Measurements from ENCODE around the gene GMDS.

GMDS gene

DNA sequence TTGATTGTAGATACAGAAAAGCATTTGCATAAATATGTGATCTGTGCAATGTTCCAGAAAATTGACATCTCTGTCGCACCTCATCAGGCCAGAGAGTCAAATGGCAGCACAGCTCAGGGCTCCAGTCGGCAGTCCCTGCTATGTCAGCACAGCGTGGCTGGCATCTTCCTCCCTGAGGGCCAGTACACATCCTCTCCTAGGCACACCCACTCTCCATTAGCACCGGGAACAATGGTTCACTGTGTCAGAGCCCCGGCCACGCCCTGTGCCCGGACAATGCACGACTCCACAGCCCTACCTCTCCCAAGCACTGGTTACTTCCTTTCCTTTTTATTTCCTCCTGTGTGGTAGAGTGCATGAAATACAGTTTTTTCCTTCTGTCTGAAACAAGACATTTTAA is 520.8 kb downstream of the GMDS start:
- Histone ChIP-seq H3K4me1 (ENCODE audit: insufficient read depth, low read length) (peaks cover 33% of the 10 kb centered on the region), H3K36me3 (ENCODE audit: insufficient read depth, low read length) (no peaks in the 10 kb centered on the region), H3K9ac (ENCODE audit: low read depth, low read length) (no peak overlapping the region), H3K9me3 (ENCODE audit: control insufficient read depth, insufficient read depth, low read length) (no peaks in the 10 kb centered on the region)

DNA sequence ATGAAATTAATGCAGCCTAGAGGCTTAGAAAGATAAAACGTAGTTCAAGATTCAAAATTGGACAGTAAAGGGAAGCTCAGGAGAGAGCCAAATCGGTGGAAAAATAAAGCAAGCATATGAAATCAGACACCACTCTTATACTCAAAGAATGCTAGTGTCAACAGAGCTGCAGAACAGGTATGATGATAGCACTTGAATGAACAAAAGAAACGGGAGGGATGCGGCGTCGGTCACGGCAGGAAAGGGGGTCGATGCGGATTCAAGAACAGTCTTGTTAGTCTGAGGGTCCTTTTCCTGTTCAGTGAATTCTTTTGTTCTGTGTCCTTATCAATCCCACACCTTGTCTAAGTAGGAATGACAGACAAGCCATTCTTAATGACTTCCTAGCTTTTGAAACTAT is 521.3 kb downstream of the GMDS start:
- Histone ChIP-seq H3K9ac (ENCODE audit: low read depth, low read length) (no peak overlapping the region), H3K4me1 (ENCODE audit: insufficient read depth, low read length) (peaks cover 28% of the 10 kb centered on the region), H3K9me3 (ENCODE audit: control insufficient read depth, insufficient read depth, low read length) (no peaks in the 10 kb centered on the region), H3K36me3 (ENCODE audit: insufficient read depth, low read length) (no peaks in the 10 kb centered on the region)

DNA sequence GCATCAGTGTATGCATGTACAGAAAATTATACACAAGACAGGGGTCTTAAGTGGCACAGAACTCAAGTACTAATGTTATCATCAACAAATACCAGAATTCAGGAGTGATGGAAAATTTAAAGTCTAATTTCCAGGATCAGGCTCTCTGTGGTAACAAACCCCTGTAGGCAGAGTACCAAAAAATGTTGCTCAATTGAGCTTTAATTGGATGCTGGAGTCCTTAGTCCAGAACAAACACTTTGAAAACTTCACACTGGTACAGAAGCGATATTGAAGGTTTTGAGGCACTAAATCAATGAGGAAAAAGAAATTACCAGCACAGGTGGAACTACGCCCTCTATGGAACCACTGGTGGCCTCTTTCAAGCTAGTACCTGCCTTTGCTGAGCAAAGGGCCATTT is 522.6 kb downstream of the GMDS start:
- H3K36me3 ChIP-seq (ENCODE audit: insufficient read depth, low read length), result no peaks in the 10 kb centered on the region
- H3K9ac ChIP-seq (ENCODE audit: low read depth, low read length), result no peak overlapping the region
- peaks cover 25% of the 10 kb centered on the region; the same call in 1 of the 2 replicates for H3K4me1 ChIP-seq (ENCODE audit: insufficient read depth, low read length)
- H3K9me3 ChIP-seq (ENCODE audit: control insufficient read depth, insufficient read depth, low read length), result no peaks in the 10 kb centered on the region

DNA sequence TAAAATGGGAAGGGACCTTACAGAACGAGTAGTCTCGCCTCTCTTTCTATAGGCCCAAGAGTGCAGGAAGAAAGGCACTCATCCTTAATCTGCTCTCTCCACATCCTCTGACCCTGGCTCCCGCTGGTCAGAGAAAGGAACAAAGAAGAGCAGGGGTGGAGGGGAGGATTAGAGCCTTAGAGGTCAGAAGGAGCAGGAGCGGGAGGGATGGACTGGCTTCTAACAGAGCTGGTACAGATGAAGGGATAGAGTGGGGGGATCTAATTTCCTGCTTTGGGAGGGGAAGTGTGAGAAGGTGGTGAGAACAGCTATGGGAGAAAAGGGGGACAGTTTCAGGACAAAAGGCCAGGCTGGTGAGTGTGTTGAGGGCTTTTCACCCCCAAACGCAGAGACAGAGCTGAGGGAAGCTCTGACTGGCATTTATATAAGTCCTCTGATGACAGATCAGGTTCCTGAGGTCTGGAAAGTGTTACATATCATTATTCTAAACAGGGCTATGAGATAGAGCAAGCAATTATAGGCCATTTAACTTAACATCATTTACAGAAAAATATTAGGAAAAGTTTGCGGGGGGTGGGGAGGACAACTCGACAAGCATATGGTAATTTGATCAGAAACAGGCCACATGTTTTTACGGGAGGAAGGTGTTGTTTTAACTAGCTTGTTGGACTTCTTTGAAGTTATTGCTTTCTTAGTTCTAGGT is 524.6 kb downstream of the GMDS start:
- H3K36me3 ChIP-seq (ENCODE audit: insufficient read depth, low read length), result no peaks in the 10 kb centered on the region
- H3K9me3 ChIP-seq (ENCODE audit: control insufficient read depth, insufficient read depth, low read length), result no peaks in the 10 kb centered on the region
- H3K9ac ChIP-seq (ENCODE audit: low read depth, low read length), result no peak overlapping the region
- H3K4me1 ChIP-seq (ENCODE audit: insufficient read depth, low read length), result peaks cover 22% of the 10 kb centered on the region; the same call in 1 of the 2 replicates

DNA sequence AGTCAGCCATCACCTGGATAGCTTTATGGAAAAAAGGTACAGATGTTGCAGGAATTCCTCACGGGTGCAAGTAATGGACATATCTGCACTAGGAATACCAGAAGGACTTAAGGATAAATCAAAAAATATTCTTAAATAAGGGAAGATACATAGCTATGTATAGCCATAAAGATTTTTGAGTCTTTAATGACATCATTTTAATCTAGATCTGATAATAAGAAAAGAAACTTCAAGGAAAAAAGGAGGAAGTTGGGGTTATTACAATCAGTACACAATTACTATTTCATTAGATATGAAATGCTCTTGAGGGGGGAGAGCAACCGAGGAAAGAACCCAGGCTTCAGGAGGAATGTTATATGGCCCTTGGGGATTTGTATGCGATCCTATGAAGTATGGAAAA is 525.5 kb downstream of the GMDS start:
- no peaks in the 10 kb centered on the region for H3K36me3 ChIP-seq (ENCODE audit: insufficient read depth, low read length)
- H3K4me1 ChIP-seq (ENCODE audit: insufficient read depth, low read length), result peaks cover 19% of the 10 kb centered on the region; the same call in 1 of the 2 replicates
- no peak overlapping the region for H3K9ac ChIP-seq (ENCODE audit: low read depth, low read length)
- H3K9me3 ChIP-seq (ENCODE audit: control insufficient read depth, insufficient read depth, low read length), result no peaks in the 10 kb centered on the region

DNA sequence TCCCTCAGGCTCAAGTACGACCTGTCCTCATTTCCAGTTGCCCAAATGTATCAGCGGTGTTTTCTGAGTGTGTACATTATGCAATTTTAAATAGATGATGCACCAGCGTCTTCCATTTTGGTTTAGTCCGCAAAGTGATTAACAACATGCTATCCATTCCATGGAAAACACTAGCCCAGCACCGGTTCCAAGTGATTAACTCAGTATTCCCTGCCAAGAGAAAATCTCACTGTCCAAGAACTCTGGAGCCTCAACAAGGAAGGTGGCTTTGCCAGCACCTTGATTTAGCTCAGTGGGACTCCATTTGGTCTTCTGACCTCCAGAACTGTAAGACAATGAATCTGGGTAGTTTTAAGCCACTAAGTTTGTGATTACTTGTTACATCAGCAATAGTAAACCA is 528.5 kb downstream of the GMDS start:
- Histone ChIP-seq H3K9ac (ENCODE audit: low read depth, low read length) (no peak overlapping the region), H3K9me3 (ENCODE audit: control insufficient read depth, insufficient read depth, low read length) (no peaks in the 10 kb centered on the region), H3K36me3 (ENCODE audit: insufficient read depth, low read length) (no peaks in the 10 kb centered on the region), H3K4me1 (ENCODE audit: insufficient read depth, low read length) (0 out of 2 replicates have a peak, but pooled peaks cover 9% of the 10 kb centered on the region)

DNA sequence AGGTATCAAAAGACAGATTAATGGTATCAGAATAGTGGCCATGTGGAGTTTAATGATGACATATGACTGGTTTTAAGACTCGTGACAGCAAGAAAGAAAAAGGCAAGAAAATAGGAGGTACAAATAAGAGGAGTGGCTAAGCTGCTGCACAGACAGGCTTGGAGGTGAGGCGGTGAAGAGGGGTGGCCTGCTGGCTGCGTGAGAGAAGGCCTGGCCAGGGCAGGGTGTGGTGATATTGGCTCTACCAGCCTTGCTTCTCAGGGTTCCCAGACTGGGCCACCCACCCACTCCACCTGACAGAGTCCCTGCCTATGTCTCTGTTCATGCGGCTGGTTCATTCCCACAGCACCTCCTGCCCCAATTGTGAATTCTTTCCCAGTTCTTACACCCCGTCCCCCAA is 529.0 kb downstream of the GMDS start:
- H3K36me3 ChIP-seq (ENCODE audit: insufficient read depth, low read length), result no peaks in the 10 kb centered on the region
- no peaks in the 10 kb centered on the region for H3K9me3 ChIP-seq (ENCODE audit: control insufficient read depth, insufficient read depth, low read length)
- H3K4me1 ChIP-seq (ENCODE audit: insufficient read depth, low read length), result 0 out of 2 replicates have a peak, but pooled peaks cover 9% of the 10 kb centered on the region
- no peak overlapping the region for H3K9ac ChIP-seq (ENCODE audit: low read depth, low read length)

DNA sequence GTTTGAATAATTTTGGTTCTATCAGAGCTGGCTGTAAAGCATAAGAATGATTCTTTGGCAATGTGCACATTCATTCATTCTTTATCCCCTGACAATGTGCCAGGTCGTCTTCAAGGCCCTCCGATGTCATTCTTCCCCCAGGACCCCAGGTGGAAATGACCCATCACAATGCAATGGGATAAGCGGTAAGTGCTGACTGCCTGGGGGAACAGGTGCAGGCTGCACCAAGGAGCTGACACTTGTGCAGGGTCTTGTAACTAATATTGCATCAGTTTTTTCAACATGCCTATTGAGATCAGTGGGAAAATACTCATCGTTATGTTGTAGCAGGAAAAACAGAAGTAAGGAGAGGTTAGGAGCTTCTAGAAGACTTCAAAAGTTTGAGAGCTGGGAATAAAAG is 530.1 kb downstream of the GMDS start:
- Histone ChIP-seq H3K9ac (ENCODE audit: low read depth, low read length) (no peak overlapping the region), H3K36me3 (ENCODE audit: insufficient read depth, low read length) (no peaks in the 10 kb centered on the region), H3K9me3 (ENCODE audit: control insufficient read depth, insufficient read depth, low read length) (no peaks in the 10 kb centered on the region), H3K4me1 (ENCODE audit: insufficient read depth, low read length) (0 out of 2 replicates have a peak, but pooled peaks cover 3% of the 10 kb centered on the region)

DNA sequence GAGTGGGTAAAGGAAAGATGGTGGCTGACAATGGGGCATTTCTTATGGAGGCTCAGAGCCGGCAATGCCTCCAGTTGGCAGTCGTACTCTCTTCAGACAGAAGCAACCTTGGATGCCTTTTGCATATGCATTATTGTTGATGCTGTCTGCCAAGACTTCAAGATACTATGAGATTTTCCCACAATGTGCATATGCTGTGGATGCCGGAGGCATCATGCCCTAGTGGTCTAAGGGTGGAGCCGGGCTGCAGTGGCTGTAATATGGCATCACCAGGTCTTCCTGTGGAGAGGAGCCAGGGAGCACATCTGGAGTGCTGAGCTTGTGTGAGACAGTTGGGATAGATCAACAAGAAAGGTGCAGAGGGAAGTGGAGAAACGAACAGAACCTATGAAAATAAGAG is 530.8 kb downstream of the GMDS start:
- Histone ChIP-seq H3K4me1 (ENCODE audit: insufficient read depth, low read length) (no peaks in the 10 kb centered on the region), H3K9me3 (ENCODE audit: control insufficient read depth, insufficient read depth, low read length) (no peaks in the 10 kb centered on the region), H3K9ac (ENCODE audit: low read depth, low read length) (no peak overlapping the region), H3K36me3 (ENCODE audit: insufficient read depth, low read length) (no peaks in the 10 kb centered on the region)

DNA sequence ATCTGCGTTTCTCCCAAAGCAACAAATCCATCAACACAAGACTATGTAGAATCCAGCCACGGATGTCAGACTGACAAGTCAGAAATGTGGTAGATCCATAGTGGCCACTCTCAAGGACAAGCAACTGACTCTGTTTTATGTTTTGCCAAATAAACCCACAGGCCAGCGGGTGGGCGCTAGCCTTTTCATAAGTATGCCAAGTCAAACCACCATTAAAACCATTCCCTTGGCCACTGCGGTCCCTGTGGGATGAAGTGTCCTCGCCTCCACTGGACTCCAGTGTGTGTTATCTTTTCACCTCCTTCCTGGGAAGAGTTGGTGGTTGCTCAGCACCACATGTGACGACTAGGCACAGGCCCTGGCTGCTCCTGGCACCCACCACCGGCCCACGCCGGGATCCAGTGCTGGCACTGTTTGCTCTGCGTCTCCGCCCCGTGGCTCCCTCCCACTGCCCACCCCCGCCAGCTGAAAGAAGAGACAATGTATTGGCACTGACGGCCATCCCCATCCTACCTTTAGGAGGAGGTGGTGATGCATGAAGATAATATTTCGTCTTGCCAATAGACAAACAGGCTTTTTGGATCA is 532.3 kb downstream of the GMDS start:
- Histone ChIP-seq H3K9ac (ENCODE audit: low read depth, low read length) (no peak overlapping the region), H3K36me3 (ENCODE audit: insufficient read depth, low read length) (no peaks in the 10 kb centered on the region), H3K4me1 (ENCODE audit: insufficient read depth, low read length) (no peaks in the 10 kb centered on the region), H3K9me3 (ENCODE audit: control insufficient read depth, insufficient read depth, low read length) (no peaks in the 10 kb centered on the region)

DNA sequence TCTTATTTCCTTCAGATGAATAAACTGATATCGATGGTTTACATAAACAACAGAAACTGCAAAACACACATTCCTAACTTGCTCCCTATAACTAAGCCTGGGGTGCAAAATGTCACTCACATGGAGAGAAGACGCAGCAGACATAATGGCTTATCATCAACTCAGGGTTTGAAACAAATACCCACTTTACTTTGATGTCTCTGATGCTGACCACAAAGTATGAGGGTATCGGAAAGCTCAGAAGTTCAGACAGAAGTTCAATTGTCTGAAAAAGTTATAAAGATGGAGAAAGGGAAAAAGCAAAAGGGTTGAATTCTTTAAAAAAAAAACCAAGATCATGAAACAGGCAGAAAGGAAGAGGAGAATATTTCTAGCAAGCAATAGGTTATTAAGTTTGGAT is 533.0 kb downstream of the GMDS start:
- no peaks in the 10 kb centered on the region for H3K9me3 ChIP-seq (ENCODE audit: control insufficient read depth, insufficient read depth, low read length)
- H3K36me3 ChIP-seq (ENCODE audit: insufficient read depth, low read length), result no peaks in the 10 kb centered on the region
- no peaks in the 10 kb centered on the region for H3K4me1 ChIP-seq (ENCODE audit: insufficient read depth, low read length)
- H3K9ac ChIP-seq (ENCODE audit: low read depth, low read length), result no peak overlapping the region

DNA sequence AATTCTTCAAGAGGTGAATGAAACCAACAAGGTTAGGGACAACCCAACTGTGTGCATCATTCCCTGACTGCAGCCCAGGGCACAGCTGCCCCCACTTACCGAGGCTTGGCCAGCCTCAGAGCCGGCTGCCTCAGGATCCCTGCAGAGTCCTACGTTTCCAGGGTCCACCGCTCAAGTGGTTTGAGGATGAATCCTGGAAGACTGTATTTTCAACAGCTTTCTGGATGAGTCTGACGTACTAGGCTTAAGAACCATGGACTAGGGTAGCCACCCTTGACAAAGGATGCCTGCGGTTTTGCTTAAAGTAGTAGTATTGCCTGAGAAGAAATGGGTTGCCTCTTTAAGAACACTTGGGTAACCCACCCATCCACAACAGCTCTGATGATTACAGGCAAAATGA is 534.3 kb downstream of the GMDS start:
- no peaks in the 10 kb centered on the region for H3K9me3 ChIP-seq (ENCODE audit: control insufficient read depth, insufficient read depth, low read length)
- H3K4me1 ChIP-seq (ENCODE audit: insufficient read depth, low read length), result no peaks in the 10 kb centered on the region
- no peak overlapping the region for H3K9ac ChIP-seq (ENCODE audit: low read depth, low read length)
- no peaks in the 10 kb centered on the region for H3K36me3 ChIP-seq (ENCODE audit: insufficient read depth, low read length)

DNA sequence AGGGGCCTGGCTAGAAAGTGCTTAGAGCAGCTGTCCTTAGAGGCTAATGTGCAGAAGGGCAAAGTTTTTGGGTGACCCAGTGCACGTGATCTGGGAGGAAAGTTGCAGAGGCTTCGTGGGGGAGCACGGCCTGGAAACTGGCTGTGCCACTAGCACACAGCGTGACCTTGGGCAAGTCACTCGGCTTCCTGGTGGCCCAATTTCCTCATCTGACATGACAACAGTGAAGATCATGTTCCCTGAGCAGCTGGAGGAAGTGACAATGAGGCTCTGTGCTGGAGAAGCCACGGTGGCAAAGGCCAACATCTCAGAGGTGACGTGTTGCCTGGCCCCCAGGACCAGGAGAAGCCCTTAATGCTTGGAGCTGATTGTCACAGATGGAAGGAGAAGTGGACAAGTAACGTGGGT is 536.2 kb downstream of the GMDS start:
- H3K9ac ChIP-seq (ENCODE audit: low read depth, low read length), result no peak overlapping the region
- no peaks in the 10 kb centered on the region for H3K4me1 ChIP-seq (ENCODE audit: insufficient read depth, low read length)
- H3K36me3 ChIP-seq (ENCODE audit: insufficient read depth, low read length), result no peaks in the 10 kb centered on the region
- H3K9me3 ChIP-seq (ENCODE audit: control insufficient read depth, insufficient read depth, low read length), result no peaks in the 10 kb centered on the region

DNA sequence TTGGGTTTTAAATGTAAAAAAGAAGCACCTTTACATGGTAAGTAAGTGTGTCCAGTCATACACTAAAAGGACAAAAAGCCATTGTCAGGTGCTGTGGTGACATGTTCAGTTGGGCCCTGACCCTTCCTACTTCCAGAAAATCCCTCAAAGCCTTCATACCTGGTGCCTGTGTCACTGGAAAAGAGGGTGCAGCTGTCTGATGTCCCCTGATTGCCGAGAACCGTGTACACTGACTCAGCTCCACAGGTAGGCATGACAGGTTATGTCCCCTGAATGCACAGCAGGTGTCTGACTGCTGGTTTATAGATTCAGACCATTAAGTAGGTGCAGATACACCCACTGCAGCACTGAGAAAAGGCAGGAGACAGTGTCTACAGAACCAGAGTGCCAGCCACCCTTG is 536.6 kb downstream of the GMDS start:
- no peaks in the 10 kb centered on the region for H3K4me1 ChIP-seq (ENCODE audit: insufficient read depth, low read length)
- no peaks in the 10 kb centered on the region for H3K36me3 ChIP-seq (ENCODE audit: insufficient read depth, low read length)
- H3K9me3 ChIP-seq (ENCODE audit: control insufficient read depth, insufficient read depth, low read length), result no peaks in the 10 kb centered on the region
- no peak overlapping the region for H3K9ac ChIP-seq (ENCODE audit: low read depth, low read length)

DNA sequence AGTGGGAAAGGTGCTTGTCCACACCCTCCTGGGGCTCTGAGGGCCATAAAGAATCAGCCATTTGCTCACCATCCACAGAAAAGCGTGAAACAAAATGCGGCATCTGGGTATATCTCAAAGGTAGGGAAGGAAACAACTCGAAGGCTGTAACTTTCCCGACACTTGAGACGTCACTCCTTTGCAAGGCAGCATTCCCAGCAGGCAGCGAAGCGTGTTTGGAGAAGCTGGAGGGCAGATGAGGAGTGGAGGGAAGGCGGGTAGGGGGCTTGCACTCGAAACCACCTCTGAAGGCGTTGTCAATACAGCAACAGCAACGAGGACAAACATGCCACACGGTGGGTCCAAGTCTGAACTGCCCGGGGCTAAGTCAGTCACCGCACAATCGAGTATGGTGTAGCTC is 537.3 kb downstream of the GMDS start:
- Histone ChIP-seq H3K36me3 (ENCODE audit: insufficient read depth, low read length) (no peaks in the 10 kb centered on the region), H3K9ac (ENCODE audit: low read depth, low read length) (no peak overlapping the region), H3K4me1 (ENCODE audit: insufficient read depth, low read length) (no peaks in the 10 kb centered on the region), H3K9me3 (ENCODE audit: control insufficient read depth, insufficient read depth, low read length) (no peaks in the 10 kb centered on the region)
